Thyroid gland (tissue), 4 donors: Measurements from ENCODE around the gene ABCC4.

Experiments
- CTCF ChIP-seq, 6 experiments: fragments of 200-600 bp in 3 of 6; fragments of 450-650 bp in 3 of 6; sonication (generic) in 3 of 6; IDR thresholded peaks; one replicate each; pipeline ENCODE4 v1.5.1; 2016 to 2019; ENCODE audit warnings: antibody characterized with exemption in 6 of 6, mild to moderate bottlenecking in 2 of 6, inconsistent platforms in 1 of 6, moderate library complexity in 1 of 6
- POLR2A ChIP-seq, 2 donors: fragments of 450-650 bp; IDR thresholded peaks; one replicate each; pipeline ENCODE4 v1.6.1; 2017; ENCODE audit warnings: antibody characterized with exemption in 2 of 2, mild to moderate bottlenecking in 2 of 2, moderate library complexity in 1 of 2

GRCh38 chr13:95138876-95139585 is 162.2 kb downstream of the ABCC4 start:
- TF ChIP-seq CTCF (IDR thresholded peaks at IDR 0.05) (no peak), POLR2A (IDR thresholded peaks at IDR 0.05) (no peak)
